Central memory CD8-positive, alpha-beta T cell (primary cell): ENCODE results near the gene ST3GAL5.

Experiments
- ATAC-seq: fragments of 150-1000 bp; cut with Tn5 transposase; replicated peaks from 2 replicates; pipeline ENCODE4 v1.10.0; 2022; ENCODE audit warnings: mild to moderate bottlenecking, moderate FRiP score, moderate number of reproducible peaks; ENCODE audit not compliant: poor library complexity, severe bottlenecking; ENCODE audit errors: extremely low read depth
- DNase-seq, 2 donors: peaks; one replicate each; pipeline ENCODE4 v3.0.0; 2021; ENCODE audit warnings: low spot score in 2 of 2
- H3K27ac Mint-ChIP-seq: one replicate; pipeline ENCODE4 v1.8.0; 2022; ENCODE audit warnings: low read depth, mild to moderate bottlenecking, moderate library complexity, mixed read lengths
- H3K27me3 Mint-ChIP-seq: one replicate; pipeline ENCODE4 v1.8.0; 2022; ENCODE audit warnings: mixed read lengths
- H3K36me3 Mint-ChIP-seq: one replicate; pipeline ENCODE4 v1.8.0; 2022; ENCODE audit warnings: mild to moderate bottlenecking, moderate library complexity, mixed read lengths; ENCODE audit not compliant: insufficient read depth
- H3K4me1 Mint-ChIP-seq: one replicate; pipeline ENCODE4 v1.8.0; 2022; ENCODE audit warnings: mixed read lengths
- H3K4me3 Mint-ChIP-seq: one replicate; pipeline ENCODE4 v1.8.0; 2022; ENCODE audit warnings: mild to moderate bottlenecking, moderate library complexity, mixed read lengths
- H3K9me3 Mint-ChIP-seq: one replicate; pipeline ENCODE4 v1.8.0; 2022; ENCODE audit warnings: mixed read lengths

Gene ST3GAL5

GRCh38 chr2:85911814-85912692, 23.3 kb upstream of the ST3GAL5 start:
- no peaks in the 10 kb centered on the region for H3K36me3 Mint-ChIP-seq
- H3K4me3 Mint-ChIP-seq = no peak overlapping the region
- H3K27me3 Mint-ChIP-seq = peaks cover 11% of the 10 kb centered on the region
- no peak overlapping the region for H3K27ac Mint-ChIP-seq
- no peaks in the 10 kb centered on the region for H3K4me1 Mint-ChIP-seq
- H3K9me3 Mint-ChIP-seq = no peaks in the 10 kb centered on the region
- ATAC-seq (no peak), DNase-seq (no peak)

GRCh38 chr2:85911097-85911496, 22.3 kb upstream of the ST3GAL5 start:
- DNase-seq (no peak), ATAC-seq (no peak)
- Mint-ChIP-seq H3K27me3 (peaks cover 19% of the 10 kb centered on the region), H3K27ac (no peak overlapping the region), H3K4me1 (no peaks in the 10 kb centered on the region), H3K4me3 (no peak overlapping the region), H3K36me3 (no peaks in the 10 kb centered on the region), H3K9me3 (no peaks in the 10 kb centered on the region)

DNA sequence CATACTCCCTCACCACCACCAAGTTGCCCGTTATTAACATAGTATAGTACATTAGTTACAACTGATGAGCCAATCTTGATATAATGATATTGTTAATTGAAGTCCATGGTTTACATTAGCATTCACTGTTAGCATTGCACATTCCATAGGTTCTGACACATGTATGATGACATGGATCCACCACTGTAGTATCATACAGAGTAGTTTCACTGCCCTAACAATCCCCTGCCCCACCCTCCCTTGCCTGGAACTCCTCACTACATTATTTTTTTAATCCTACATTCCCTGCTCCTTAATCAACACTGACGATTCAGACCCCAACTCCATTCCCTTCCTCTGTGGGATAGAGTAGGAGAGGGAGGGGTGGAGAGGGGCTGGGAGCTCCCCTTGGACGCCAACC, 20.2 kb upstream of the ST3GAL5 start:
- Mint-ChIP-seq H3K27ac (no peak overlapping the region), H3K27me3 (peaks cover 19% of the 10 kb centered on the region), H3K36me3 (no peaks in the 10 kb centered on the region), H3K4me1 (no peaks in the 10 kb centered on the region), H3K9me3 (no peaks in the 10 kb centered on the region), H3K4me3 (no peak overlapping the region)
- ATAC-seq (no peak), DNase-seq (no peak)

DNA sequence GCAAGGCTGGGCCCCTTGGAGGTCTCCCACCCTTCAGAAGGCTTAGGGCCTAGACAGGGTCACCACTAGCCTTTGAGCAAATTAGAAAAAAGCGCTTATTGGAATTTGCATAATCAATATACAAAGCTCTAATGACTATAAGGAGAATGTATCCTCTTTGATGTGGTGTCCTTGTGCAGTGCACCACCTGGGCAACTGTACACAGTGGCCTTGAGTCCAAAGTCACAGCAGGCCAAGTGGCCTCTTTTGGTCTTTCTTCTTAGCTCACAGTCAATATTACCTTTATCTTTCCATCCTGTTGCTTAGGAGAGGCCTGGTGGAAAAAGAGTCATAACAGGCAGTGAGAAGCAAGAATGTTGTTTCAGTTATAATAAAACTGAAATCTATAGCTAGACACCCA, 19.7 kb upstream of the ST3GAL5 start:
- no peaks in the 10 kb centered on the region for H3K9me3 Mint-ChIP-seq
- no peak overlapping the region for H3K27ac Mint-ChIP-seq
- H3K4me1 Mint-ChIP-seq = no peaks in the 10 kb centered on the region
- DNase-seq (no peak), ATAC-seq (no peak)
- peaks cover 19% of the 10 kb centered on the region for H3K27me3 Mint-ChIP-seq
- H3K36me3 Mint-ChIP-seq = no peaks in the 10 kb centered on the region
- no peak overlapping the region for H3K4me3 Mint-ChIP-seq

- no peak overlapping the region for H3K4me3 Mint-ChIP-seq
- peaks cover 19% of the 10 kb centered on the region for H3K27me3 Mint-ChIP-seq
- H3K4me1 Mint-ChIP-seq = no peaks in the 10 kb centered on the region
- no peaks in the 10 kb centered on the region for H3K9me3 Mint-ChIP-seq
- ATAC-seq = no peak
- H3K36me3 Mint-ChIP-seq = no peaks in the 10 kb centered on the region
- DNase-seq = no peak
- no peak overlapping the region for H3K27ac Mint-ChIP-seq
Measured at GRCh38 chr2:85907671-85908157, 18.9 kb upstream of the ST3GAL5 start.

DNA sequence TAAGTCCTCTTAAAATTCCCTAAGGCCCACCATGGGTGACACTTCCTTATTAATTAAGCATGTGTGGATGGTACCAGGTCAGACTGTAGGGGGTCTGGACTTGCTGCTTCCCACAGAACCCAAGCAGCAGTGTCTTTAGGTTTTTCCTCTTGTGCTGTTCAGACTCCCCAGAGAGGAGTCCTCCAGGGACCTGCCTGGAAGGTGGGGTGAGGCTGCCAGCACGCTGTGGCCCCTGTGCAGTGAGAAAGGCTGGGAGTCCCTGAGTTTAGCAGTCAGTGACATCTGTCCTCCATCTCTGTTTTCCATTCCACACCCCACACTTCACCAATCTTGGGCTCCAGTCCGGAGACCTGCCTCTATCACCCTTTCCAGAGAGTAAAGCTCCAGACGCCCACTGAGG, 18.0 kb upstream of the ST3GAL5 start:
- Mint-ChIP-seq H3K4me1 (peaks cover 3% of the 10 kb centered on the region), H3K36me3 (no peaks in the 10 kb centered on the region), H3K9me3 (no peaks in the 10 kb centered on the region), H3K27ac (no peak overlapping the region), H3K4me3 (no peak overlapping the region), H3K27me3 (peaks cover 19% of the 10 kb centered on the region)
- DNase-seq (no peak), ATAC-seq (no peak)

- no peak for DNase-seq
- Mint-ChIP-seq H3K36me3 (no peaks in the 10 kb centered on the region), H3K27ac (no peak overlapping the region), H3K9me3 (no peaks in the 10 kb centered on the region), H3K4me1 (peaks cover 4% of the 10 kb centered on the region), H3K4me3 (no peak overlapping the region), H3K27me3 (peaks cover 19% of the 10 kb centered on the region)
- no peak for ATAC-seq
Measured at GRCh38 chr2:85905891-85906290, 17.1 kb upstream of the ST3GAL5 start.

DNA sequence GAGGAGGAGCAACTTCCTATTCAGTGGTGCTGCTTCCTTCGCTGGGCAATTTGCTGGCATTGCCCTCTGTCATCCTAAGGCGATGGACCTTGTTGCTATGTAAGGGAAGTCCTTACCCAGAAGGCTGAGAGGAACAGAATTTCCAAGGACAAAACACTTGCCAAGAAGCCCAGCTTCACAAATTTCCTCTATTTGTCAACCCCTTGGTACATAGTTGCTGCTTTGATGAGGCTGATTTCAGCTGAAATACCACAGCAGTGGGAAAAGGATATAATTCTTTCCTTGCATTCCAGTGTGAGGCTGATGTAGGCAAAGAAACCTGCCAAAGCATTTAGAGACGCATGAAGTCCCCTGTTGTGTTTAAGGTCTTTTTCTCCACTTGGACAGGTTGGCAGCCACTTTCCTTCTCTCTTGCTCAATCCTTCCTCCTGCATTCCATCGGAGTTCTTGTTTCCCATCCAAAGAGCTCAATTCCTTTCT, 16.4 kb upstream of the ST3GAL5 start:
- Mint-ChIP-seq H3K27ac (no peak overlapping the region), H3K36me3 (no peaks in the 10 kb centered on the region), H3K4me1 (peaks cover 4% of the 10 kb centered on the region), H3K27me3 (peaks cover 19% of the 10 kb centered on the region), H3K4me3 (no peak overlapping the region), H3K9me3 (no peaks in the 10 kb centered on the region)
- ATAC-seq (no peak), DNase-seq (no peak)

GRCh38 chr2:85903849-85904248, 15.1 kb upstream of the ST3GAL5 start:
- Mint-ChIP-seq H3K36me3 (no peaks in the 10 kb centered on the region), H3K4me3 (no peak overlapping the region), H3K4me1 (peaks cover 5% of the 10 kb centered on the region), H3K27ac (no peak overlapping the region), H3K9me3 (no peaks in the 10 kb centered on the region), H3K27me3 (peaks cover 19% of the 10 kb centered on the region)
- ATAC-seq (no peak), DNase-seq (no peak)

DNA sequence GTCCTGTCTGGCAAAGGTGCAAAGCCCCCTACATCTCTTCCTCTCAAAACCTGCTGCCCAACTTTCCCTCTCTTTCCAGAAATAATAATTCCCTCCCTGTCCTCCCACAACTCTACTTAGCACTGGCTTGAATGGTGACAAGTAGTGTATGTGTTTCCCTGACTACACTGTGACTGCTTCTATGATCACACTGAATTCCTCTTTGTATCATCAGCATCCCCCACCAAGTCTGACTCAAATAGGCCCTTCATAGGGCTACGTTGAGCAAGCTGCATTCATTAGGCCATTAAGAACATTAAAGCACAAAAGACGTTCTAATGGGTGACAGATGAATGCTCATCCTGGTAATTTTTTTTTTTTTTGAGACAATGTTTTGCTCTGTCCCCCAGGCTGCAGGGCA, 13.7 kb upstream of the ST3GAL5 start:
- ATAC-seq = no peak
- H3K36me3 Mint-ChIP-seq = no peaks in the 10 kb centered on the region
- no peak overlapping the region for H3K4me3 Mint-ChIP-seq
- peaks cover 14% of the 10 kb centered on the region for H3K4me1 Mint-ChIP-seq
- peaks cover 12% of the 10 kb centered on the region for H3K27me3 Mint-ChIP-seq
- H3K27ac Mint-ChIP-seq = no peak overlapping the region
- H3K9me3 Mint-ChIP-seq = no peaks in the 10 kb centered on the region
- no peak for DNase-seq

GRCh38 chr2:85901155-85901554, 12.4 kb upstream of the ST3GAL5 start:
- no peaks in the 10 kb centered on the region for H3K27me3 Mint-ChIP-seq
- no peak overlapping the region for H3K4me3 Mint-ChIP-seq
- no peaks in the 10 kb centered on the region for H3K36me3 Mint-ChIP-seq
- H3K4me1 Mint-ChIP-seq = peaks cover 14% of the 10 kb centered on the region
- H3K27ac Mint-ChIP-seq = no peak overlapping the region
- ATAC-seq (no peak), DNase-seq (no peak)
- no peaks in the 10 kb centered on the region for H3K9me3 Mint-ChIP-seq

- H3K27me3 Mint-ChIP-seq = no peaks in the 10 kb centered on the region
- ATAC-seq (no peak), DNase-seq (no peak)
- H3K27ac Mint-ChIP-seq = no peak overlapping the region
- H3K36me3 Mint-ChIP-seq = no peaks in the 10 kb centered on the region
- no peak overlapping the region for H3K4me3 Mint-ChIP-seq
- H3K4me1 Mint-ChIP-seq = peaks cover 14% of the 10 kb centered on the region
- H3K9me3 Mint-ChIP-seq = no peaks in the 10 kb centered on the region
Measured at GRCh38 chr2:85900366-85900765, 11.6 kb upstream of the ST3GAL5 start.

DNA sequence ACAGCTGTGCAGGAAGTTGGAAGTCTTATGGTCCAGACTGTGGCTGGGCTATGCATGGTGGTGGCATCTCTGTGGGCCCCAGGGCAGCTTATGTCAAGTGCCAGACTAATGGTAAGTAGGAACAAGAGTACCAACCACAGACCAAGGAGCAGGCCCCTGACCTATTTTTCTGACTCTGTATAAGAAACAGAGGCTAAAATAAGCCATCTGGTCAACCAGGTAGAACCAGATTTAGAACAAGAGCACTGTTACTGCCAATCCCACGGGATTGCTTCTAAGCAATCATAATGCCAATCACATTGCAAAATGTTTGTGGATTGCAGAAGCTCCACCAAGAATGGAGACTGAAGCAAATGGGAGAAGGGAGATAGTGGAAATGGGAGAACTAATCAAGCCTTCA, 11.1 kb upstream of the ST3GAL5 start:
- H3K9me3 Mint-ChIP-seq = no peaks in the 10 kb centered on the region
- peaks cover 14% of the 10 kb centered on the region for H3K4me1 Mint-ChIP-seq
- DNase-seq (no peak), ATAC-seq (no peak)
- no peak overlapping the region for H3K27ac Mint-ChIP-seq
- no peaks in the 10 kb centered on the region for H3K36me3 Mint-ChIP-seq
- H3K4me3 Mint-ChIP-seq = no peak overlapping the region
- no peaks in the 10 kb centered on the region for H3K27me3 Mint-ChIP-seq
